H1 (cell line): ENCODE data around the gene AHRR. TPM values are rescaled to one million over a fixed set of nuclear protein-coding genes. Genes with fewer than 3 reads are reported as not detected.

Source experiments
- CTCF ChIA-PET: fragments of 300-600 bp; sonication (Branson Sonifier 250); formaldehyde crosslinking; loops from one replicate; lab custom pipeline; 2021; ENCODE audit not compliant: partially characterized antibody; lab: Charles Lee
- POLR2A ChIA-PET: fragments of 300-600 bp; sonication (Branson Sonifier 250); formaldehyde crosslinking; loops from one replicate; lab custom pipeline; 2021; ENCODE audit warnings: inconsistent platforms; ENCODE audit not compliant: partially characterized antibody; lab: Charles Lee
- DNase-seq, 2 experiments: peaks; one replicate each; pipeline versions ENCODE4 v3.0.0 to v3.0.0-alpha.2; 2010 to 2022; ENCODE audit warnings: low spot score in 2 of 2, low read depth in 1 of 2, mixed read lengths in 1 of 2
- FAIRE-seq: peaks from 2 replicates; lab custom pipeline; 2011; peaks lifted over from hg19 to GRCh38; lab: Jason Lieb, UNC
- H2AFZ ChIP-seq: 2 replicates; pipeline ENCODE4 v1.8.1; 2012; ENCODE audit warnings: low read length, inconsistent platforms
- H2AK5ac ChIP-seq: 2 replicates; pipeline ENCODE4 v1.6.1; 2013; ENCODE audit warnings: low read depth, low read length
- H2BK120ac ChIP-seq: replicated peaks from 2 replicates; pipeline ENCODE3; 2013; ENCODE audit warnings: low read depth, low read length, inconsistent platforms
- H2BK12ac ChIP-seq: 2 replicates; pipeline ENCODE4 v1.6.1; 2013; ENCODE audit warnings: low read depth, low read length
- H2BK15ac ChIP-seq: 2 replicates; pipeline ENCODE4 v1.6.1; 2013; ENCODE audit warnings: low read length
- H2BK20ac ChIP-seq: 2 replicates; pipeline ENCODE4 v1.6.1; 2013; ENCODE audit warnings: low read length
- H2BK5ac ChIP-seq: 2 replicates; pipeline ENCODE4 v1.6.1; 2013; ENCODE audit warnings: low read depth, low read length
- H3K14ac ChIP-seq: 2 replicates; pipeline ENCODE4 v1.6.1; 2013; ENCODE audit warnings: inconsistent platforms; ENCODE audit not compliant: insufficient read length
- H3K18ac ChIP-seq: 2 replicates; pipeline ENCODE4 v1.6.1; 2013; ENCODE audit warnings: low read length; ENCODE audit errors: extremely low read depth
- H3K23ac ChIP-seq: 2 replicates; pipeline ENCODE4 v1.6.1; 2013; ENCODE audit warnings: inconsistent platforms; ENCODE audit not compliant: insufficient read length
- H3K23me2 ChIP-seq: 2 replicates; pipeline ENCODE4 v1.6.1; 2013; ENCODE audit warnings: low read depth, low read length
- H3K27ac ChIP-seq: 2 replicates; pipeline ENCODE4 v1.6.1; 2011; ENCODE audit warnings: low read depth, low read length, inconsistent platforms
- H3K27me3 ChIP-seq, 4 experiments: replicated peaks in 1 of 4; 1 replicate in 1 of 4; 2 replicates in 3 of 4; pipeline versions ENCODE4 v1.6.1 to v1.8.1; 2011 to 2013; ENCODE audit warnings: low read length in 3 of 4, mild to moderate bottlenecking in 3 of 4, inconsistent platforms in 2 of 4, mixed read lengths in 2 of 4, moderate library complexity in 1 of 4; ENCODE audit not compliant: control insufficient read depth in 3 of 4, insufficient read depth in 3 of 4; ENCODE audit errors: extremely low read depth in 1 of 4
- H3K36me3 ChIP-seq, 4 experiments: 2 replicates each; pipeline versions ENCODE4 v1.6.1 to v1.8.1; 2011 to 2013; ENCODE audit warnings: mild to moderate bottlenecking in 4 of 4, low read length in 3 of 4, moderate library complexity in 2 of 4, control low read depth in 1 of 4, inconsistent platforms in 1 of 4; ENCODE audit not compliant: insufficient read depth in 4 of 4, control insufficient read depth in 2 of 4
- H3K4ac ChIP-seq: replicated peaks from 2 replicates; pipeline ENCODE3; 2013; ENCODE audit warnings: low read length, low read depth, mixed read lengths, inconsistent platforms; ENCODE audit not compliant: insufficient read length
- H3K4me1 ChIP-seq, 4 experiments: replicated peaks in 1 of 4; 1 replicate in 1 of 4; 2 replicates in 3 of 4; pipeline versions ENCODE4 v1.6.1 to v1.8.1; 2011 to 2013; ENCODE audit warnings: low read length in 3 of 4, inconsistent platforms in 2 of 4, mixed read lengths in 1 of 4; ENCODE audit not compliant: insufficient read depth in 4 of 4, control insufficient read depth in 3 of 4
- H3K4me2 ChIP-seq, 2 experiments: 2 replicates each; pipeline versions ENCODE4 v1.6.1 to v1.8.1; 2011 to 2013; ENCODE audit warnings: low read depth in 2 of 2, low read length in 2 of 2, control low read depth in 1 of 2, inconsistent platforms in 1 of 2, mild to moderate bottlenecking in 1 of 2; ENCODE audit not compliant: insufficient read depth in 1 of 2
- H3K4me3 ChIP-seq, 4 experiments: fragments of 200-600, 300-600 bp in 1 of 4; sonication (generic), shearing (Covaris generic), sonication (Bioruptor Twin) in 1 of 4; 2 replicates each; pipeline versions ENCODE4 v1.5.1 to v1.8.1; 2011 to 2016; ENCODE audit warnings: low read length in 4 of 4, low read depth in 3 of 4, control low read depth in 2 of 4, inconsistent platforms in 2 of 4, mild to moderate bottlenecking in 2 of 4, mixed read lengths in 1 of 4, moderate library complexity in 1 of 4; ENCODE audit not compliant: insufficient read depth in 2 of 4; ENCODE audit errors: extremely low read depth in 1 of 4
- H3K56ac ChIP-seq: replicated peaks from 2 replicates; pipeline ENCODE3; 2013; ENCODE audit warnings: low read depth, mild to moderate bottlenecking, mixed read lengths, low read length, inconsistent platforms; ENCODE audit not compliant: insufficient read length
- H3K79me1 ChIP-seq: 2 replicates; pipeline ENCODE4 v1.6.1; 2013; ENCODE audit warnings: low read depth, low read length, control low read depth
- H3K79me2 ChIP-seq, 2 experiments: 2 replicates each; pipeline versions ENCODE4 v1.6.1 to v1.8.1; 2012 to 2013; ENCODE audit warnings: low read length in 2 of 2, mild to moderate bottlenecking in 2 of 2, inconsistent platforms in 1 of 2; ENCODE audit not compliant: insufficient read depth in 2 of 2, control insufficient read depth in 1 of 2
- H3K9ac ChIP-seq, 4 experiments: replicated peaks in 1 of 4; 1 replicate in 1 of 4; 2 replicates in 3 of 4; pipeline versions ENCODE4 v1.6.1 to v1.8.1; 2011 to 2013; ENCODE audit warnings: low read depth in 3 of 4, low read length in 3 of 4, control low read depth in 2 of 4, mild to moderate bottlenecking in 2 of 4, moderate library complexity in 2 of 4, inconsistent platforms in 1 of 4; ENCODE audit errors: extremely low read depth in 1 of 4
- H3K9me3 ChIP-seq, 2 experiments: 2 replicates each; pipeline versions ENCODE4 v1.6.1 to v1.8.1; 2012 to 2013; ENCODE audit warnings: mild to moderate bottlenecking in 2 of 2, moderate library complexity in 2 of 2, control low read depth in 1 of 2, inconsistent platforms in 1 of 2, low read depth in 1 of 2, low read length in 1 of 2, mixed read lengths in 1 of 2; ENCODE audit not compliant: insufficient read depth in 2 of 2
- H4K20me1 ChIP-seq, 2 experiments: replicated peaks in 1 of 2; 2 replicates each; pipeline versions ENCODE3 to v1.8.1; 2011 to 2013; ENCODE audit warnings: inconsistent platforms in 2 of 2, low read length in 2 of 2, mild to moderate bottlenecking in 1 of 2; ENCODE audit not compliant: insufficient read depth in 2 of 2, control insufficient read depth in 1 of 2
- H4K5ac ChIP-seq: 2 replicates; pipeline ENCODE4 v1.6.1; 2013; ENCODE audit warnings: low read length, low read depth, mixed read lengths, inconsistent platforms; ENCODE audit not compliant: insufficient read length
- H4K8ac ChIP-seq: 2 replicates; pipeline ENCODE4 v1.8.0; 2013; ENCODE audit warnings: mild to moderate bottlenecking, moderate library complexity, low read length, inconsistent platforms; ENCODE audit not compliant: insufficient read depth; ENCODE audit errors: extremely low read depth
- H4K91ac ChIP-seq: replicated peaks from 2 replicates; pipeline ENCODE3; 2013; ENCODE audit warnings: low read length, mixed read lengths, inconsistent platforms; ENCODE audit not compliant: insufficient read length
- ATF2 ChIP-seq: IDR thresholded peaks from 2 replicates; pipeline ENCODE4 v1.6.1; 2012; ENCODE audit warnings: low read length, inconsistent platforms
- ATF3 ChIP-seq: IDR thresholded peaks from 2 replicates; pipeline ENCODE4 v1.6.1; 2011; ENCODE audit warnings: low read depth, mild to moderate bottlenecking, low read length; ENCODE audit not compliant: insufficient read depth
- CREB1 ChIP-seq: IDR thresholded peaks from 2 replicates; pipeline ENCODE4 v1.6.1; 2012; ENCODE audit warnings: inconsistent platforms
- CTCF ChIP-seq, 3 experiments: IDR thresholded peaks; 1 replicate in 2 of 3; 2 replicates in 1 of 3; pipeline versions ENCODE4 v1.5.1 to v1.6.1; 2011; ENCODE audit warnings: low read length in 3 of 3, mild to moderate bottlenecking in 3 of 3, inconsistent platforms in 2 of 3, low read depth in 1 of 3, moderate library complexity in 1 of 3; ENCODE audit not compliant: insufficient read depth in 1 of 3; ENCODE audit errors: control extremely low read depth in 1 of 3
- KDM1A ChIP-seq: fragments of 200-600, 300-600 bp; sonication (generic); IDR thresholded peaks from 2 replicates; pipeline ENCODE4 v1.7.1; 2016; ENCODE audit warnings: mild to moderate bottlenecking, low read length, borderline replicate concordance
- KDM4A ChIP-seq: IDR thresholded peaks from one replicate; pipeline ENCODE4 v1.7.1; 2012; ENCODE audit warnings: low read depth, mild to moderate bottlenecking, moderate library complexity, low read length, inconsistent platforms; ENCODE audit not compliant: severe bottlenecking
- NRF1 ChIP-seq: IDR thresholded peaks from 2 replicates; pipeline ENCODE4 v1.6.1; 2011; ENCODE audit warnings: mild to moderate bottlenecking, low read depth, low read length, improper control_type of control experiment
- RAD21 ChIP-seq, 2 experiments: IDR thresholded peaks in 1 of 2; conservative IDR thresholded peaks in 1 of 2; 2 replicates each; pipeline ENCODE4 v1.6.1; 2011; ENCODE audit warnings: low read depth in 2 of 2, low read length in 2 of 2, improper control_type of control experiment in 1 of 2, inconsistent platforms in 1 of 2, mild to moderate bottlenecking in 1 of 2, moderate library complexity in 1 of 2
- WGBS, 2 experiments: shearing (Covaris generic) in 1 of 2; methylation state at CpG; one replicate each; pipeline versions ENCODE4 v1.1.6 to v1.1.7; 2013 to 2015; ENCODE audit warnings: low lambda C conversion rate in 2 of 2, mixed read lengths in 2 of 2, inconsistent platforms in 1 of 2, low coverage in 1 of 2, missing lambda C conversion rate in 1 of 2; ENCODE audit not compliant: insufficient replicate concordance in 2 of 2, insufficient coverage in 1 of 2, insufficient read length in 1 of 2; ENCODE audit errors: extremely low coverage in 1 of 2, missing lambda C conversion rate in 1 of 2; 5-methylcytosine and 5-hydroxymethylcytosine counted together
- polyA plus RNA-seq, 7 experiments: library from polyadenylated mRNA; depleted of rRNA in 3 of 7; stranded (reverse) in 5 of 7; unstranded in 2 of 7; fragments of >200 nt in 5 of 7; fragments of 200-250 nt in 2 of 7; gene quantifications; 1 replicate in 5 of 7; 2 replicates in 1 of 7; 4 replicates in 1 of 7; pipeline versions ENCODE4 v1.2.1 to v1.2.3, GENCODE V29; 2011 to 2013; ENCODE audit warnings: missing spikeins in 2 of 7, mixed read lengths in 2 of 7
- total RNA-seq: library from RNA; stranded (reverse); fragmentation: NEBNext Ultra II Directional; extraction: Animal tissue kit (Norgen Biotek cat#: 25700); gene quantifications from 2 replicates; pipeline ENCODE4 v1.2.1, GENCODE V29; 2021

AHRR gene
- total and polyA plus RNA-seq, 2 of the 8 experiments (the other 6 are each of a cell fraction or from before 2014, with no cell fraction given), result 0.41 to 0.80 TPM

- H3K9ac ChIP-seq, result no peak overlapping the region
- H4K5ac ChIP-seq, result no peak overlapping the region
- H3K56ac ChIP-seq, result no peak overlapping the region
- H2BK5ac ChIP-seq, result no peak overlapping the region
- H2BK12ac ChIP-seq, result no peak overlapping the region
- no peak overlapping the region for H2BK15ac ChIP-seq
- H3K4ac ChIP-seq, result no peak overlapping the region
- ChIA-PET CTCF (interaction anchor here (1.8 kb wide), 1 partner anchor 32 kb away, joined by 6 read pairs; no protein-coding TSS in a partner anchor), POLR2A (no interaction called here)
- no peaks in the 10 kb centered on the region for H3K79me2 ChIP-seq
- no peak overlapping the region for H3K14ac ChIP-seq
- no peak overlapping the region for H2AFZ ChIP-seq
- H3K36me3 ChIP-seq, result no peaks in the 10 kb centered on the region
- 78% methylated on average over 13 of the region's 13 CpGs; no CpG with 5 or more reads in 1 of the 2 experiments for WGBS, 2 experiments
- no peak overlapping the region for H2AK5ac ChIP-seq
- H3K18ac ChIP-seq, result no peak overlapping the region
- DNase-seq (no peak), FAIRE-seq (no peak)
- no peak overlapping the region for H2BK20ac ChIP-seq
- H4K91ac ChIP-seq, result no peak overlapping the region
- H3K27ac ChIP-seq, result no peak overlapping the region
- H3K79me1 ChIP-seq, result no peaks in the 10 kb centered on the region
- H3K4me1 ChIP-seq, result peaks cover 0 to 6% (median 4%) of the 10 kb centered on the region in 4 experiments; a peak in 3 of 7 replicates
- no peak overlapping the region for H4K8ac ChIP-seq
- no peaks in the 10 kb centered on the region for H3K9me3 ChIP-seq
- no peak overlapping the region for H2BK120ac ChIP-seq
- peaks cover 13 to 34% (median 27%) of the 10 kb centered on the region in 4 experiments for H3K27me3 ChIP-seq
- H3K4me2 ChIP-seq, result no peak overlapping the region
- H3K23me2 ChIP-seq, result peaks cover 13% of the 10 kb centered on the region; the same call in 1 of the 2 replicates
- no peak overlapping the region for H3K23ac ChIP-seq
- peaks cover 4 to 15% of the 10 kb centered on the region in 2 experiments for H4K20me1 ChIP-seq
- H3K4me3 ChIP-seq, result no peak overlapping the region
- TF ChIP-seq CTCF (IDR thresholded peaks at IDR 0.05; ENCODE audit: control extremely low read depth in 1 of 3, insufficient read depth in 1 of 3, low read depth in 1 of 3, low read length in 3 of 3) (no peak), RAD21 (IDR thresholded peaks at IDR 0.05 in 1 of 2, conservative IDR thresholded peaks at IDR 0.05 in 1 of 2; ENCODE audit: low read depth in 2 of 2, low read length in 2 of 2) (no peak), CREB1 (no peak), NRF1 (no peak), KDM4A (no peak), ATF3 (no peak), KDM1A (no peak), ATF2 (no peak)
Measured at GRCh38 chr5:477871-478270, 156.4 kb downstream of the AHRR start.
